ENCODE measurements around the gene ESR1. TPM values are rescaled to one million over a fixed set of nuclear protein-coding genes. Genes with fewer than 3 reads are reported as not detected.
"Not testable (repeated sequence)": the region's sequence is repeated elsewhere in the genome, so short reads cannot be mapped to it uniquely, and the experiment has no call there.

ESR1 gene
- total and polyA plus RNA-seq, 9 donors = 6.6 to 44.5 (median 18.5) TPM

- TF ChIP-seq POLR2A (IDR thresholded peaks at IDR 0.05) (no peak), EP300 (IDR thresholded peaks at IDR 0.05) (no peak), CTCF (IDR thresholded peaks at IDR 0.05) (no peak)
Observed at GRCh38 chr6:152071843-152072242, 264.4 kb downstream of the ESR1 start.

GRCh38 chr6:152076242-152076641, 268.8 kb downstream of the ESR1 start:
- H3K27me3 ChIP-seq; H3K36me3 ChIP-seq; intact Hi-C loops (cut with DNase I); H3K4me1 ChIP-seq (ENCODE audit: insufficient read depth); DNase-seq; H3K27ac ChIP-seq; H3K4me3 ChIP-seq; H3K9me3 ChIP-seq: not testable (repeated sequence)
- 90 to 93% (median 91%) methylated on average over 3 of the region's 3 CpGs for WGBS, 3 donors

More at GRCh38 chr6:152071843-152072242, 264.4 kb downstream of the ESR1 start:
- no peak for DNase-seq
- no peaks in the 10 kb centered on the region for H3K36me3 ChIP-seq
- H3K4me1 ChIP-seq (ENCODE audit: insufficient read depth) = peaks cover 13% of the 10 kb centered on the region
- H3K27ac ChIP-seq = peak overlapping the region in 1 of 2 donors; percentile 58
- intact Hi-C loops (cut with DNase I) = no loop called here
- WGBS, 3 donors = 35 to 45% (median 35%) methylated on average over 3 of the region's 3 CpGs
- H3K4me3 ChIP-seq = no peak overlapping the region
- no peaks in the 10 kb centered on the region for H3K9me3 ChIP-seq
- H3K27me3 ChIP-seq = no peaks in the 10 kb centered on the region

GRCh38 chr6:152078001-152078400, 270.5 kb downstream of the ESR1 start:
- no peak for TF ChIP-seq POLR2A (IDR thresholded peaks at IDR 0.05)
- TF ChIP-seq CTCF (IDR thresholded peaks at IDR 0.05) = no peak
- no peak for TF ChIP-seq EP300 (IDR thresholded peaks at IDR 0.05)
- no peak overlapping the region for H3K4me3 ChIP-seq
- WGBS, 3 donors = 95 to 98% (median 96%) methylated on average over 4 of the region's 4 CpGs
- H3K9me3 ChIP-seq = no peaks in the 10 kb centered on the region
- H3K36me3 ChIP-seq = no peaks in the 10 kb centered on the region
- no peaks in the 10 kb centered on the region for H3K27me3 ChIP-seq
- H3K27ac ChIP-seq = no peak overlapping the region
- intact Hi-C loops (cut with DNase I) = no loop called here
- DNase-seq = no peak
- peaks cover 5% of the 10 kb centered on the region for H3K4me1 ChIP-seq (ENCODE audit: insufficient read depth)

- Histone ChIP-seq H3K4me3 (no peak overlapping the region), H3K4me1 (ENCODE audit: insufficient read depth) (peaks cover 3% of the 10 kb centered on the region), H3K27ac (no peak overlapping the region), H3K9me3 (no peaks in the 10 kb centered on the region), H3K27me3 (no peaks in the 10 kb centered on the region), H3K36me3 (no peaks in the 10 kb centered on the region)
- intact Hi-C loops (cut with DNase I) = no loop called here
- no peak for TF ChIP-seq CTCF (IDR thresholded peaks at IDR 0.05)
- TF ChIP-seq EP300 (IDR thresholded peaks at IDR 0.05) = no peak
- TF ChIP-seq POLR2A (IDR thresholded peaks at IDR 0.05) = no peak
- DNase-seq = no peak
- WGBS, 3 donors = 96 to 97% (median 96%) methylated on average over 7 of the region's 7 CpGs
Observed at GRCh38 chr6:152078804-152079203, 271.3 kb downstream of the ESR1 start.

GRCh38 chr6:152085451-152085921, 278.0 kb downstream of the ESR1 start:
- Histone ChIP-seq H3K36me3 (no peaks in the 10 kb centered on the region), H3K27me3 (no peaks in the 10 kb centered on the region), H3K4me1 (ENCODE audit: insufficient read depth) (peaks cover 4% of the 10 kb centered on the region), H3K9me3 (no peaks in the 10 kb centered on the region), H3K27ac (no peak overlapping the region), H3K4me3 (no peak overlapping the region)
- intact Hi-C loops (cut with DNase I) = no loop called here
- no peak for DNase-seq
- no peak for TF ChIP-seq CTCF (IDR thresholded peaks at IDR 0.05)
- no peak for TF ChIP-seq POLR2A (IDR thresholded peaks at IDR 0.05)
- no peak for TF ChIP-seq EP300 (IDR thresholded peaks at IDR 0.05)
- 71 to 97% (median 93%) methylated on average over 4 of the region's 4 CpGs for WGBS, 3 donors
